Measurements from ENCODE around the gene UBR1.
"Not testable (repeated sequence)": the region's sequence is repeated elsewhere in the genome, so short reads cannot be mapped to it uniquely, and the experiment has no call there.

The UBR1 gene

GRCh38 chr15:43052860-43053259 lies 53.0 kb downstream of the UBR1 start:
- DNase-seq (ENCODE audit: low spot score) = no peak

DNA sequence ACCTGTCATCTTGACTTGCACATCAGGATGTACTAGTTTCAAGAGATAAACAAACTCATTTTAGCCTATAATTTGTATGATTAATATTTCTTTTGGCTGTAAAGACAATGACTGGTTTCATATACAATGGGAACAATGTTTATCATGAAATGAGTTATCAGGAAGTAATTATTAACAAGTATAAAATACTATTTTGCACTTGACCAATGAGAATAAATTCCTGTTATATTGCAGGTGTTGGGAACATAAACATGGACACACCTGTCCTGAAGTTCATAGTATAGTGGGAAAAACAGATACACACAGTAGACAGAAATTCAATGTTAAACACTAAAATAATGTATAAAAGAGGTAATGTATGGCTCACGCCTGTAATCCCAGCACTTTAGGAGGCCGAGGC lies 56.9 kb downstream of the UBR1 start:
- no peak for DNase-seq (ENCODE audit: low spot score)

DNA sequence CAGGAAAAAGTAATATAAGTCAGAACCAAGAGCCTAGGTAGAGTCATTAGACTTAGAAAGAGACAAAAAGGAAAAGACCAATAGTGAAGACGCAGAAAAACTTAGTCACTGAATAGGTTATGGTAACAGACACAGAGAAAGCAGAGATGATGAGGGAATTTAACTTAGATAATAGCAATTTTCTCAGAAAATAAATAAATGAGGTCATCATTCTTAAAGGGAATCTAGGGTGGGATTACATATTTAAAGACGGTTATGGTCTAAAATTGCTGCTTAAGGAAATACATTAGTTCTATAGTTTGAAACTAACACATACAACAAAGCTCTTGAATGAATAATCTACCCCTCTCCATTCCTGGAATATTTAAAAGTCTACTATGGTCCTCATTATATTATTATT lies 59.4 kb downstream of the UBR1 start:
- no peak for DNase-seq (ENCODE audit: low spot score)

DNA sequence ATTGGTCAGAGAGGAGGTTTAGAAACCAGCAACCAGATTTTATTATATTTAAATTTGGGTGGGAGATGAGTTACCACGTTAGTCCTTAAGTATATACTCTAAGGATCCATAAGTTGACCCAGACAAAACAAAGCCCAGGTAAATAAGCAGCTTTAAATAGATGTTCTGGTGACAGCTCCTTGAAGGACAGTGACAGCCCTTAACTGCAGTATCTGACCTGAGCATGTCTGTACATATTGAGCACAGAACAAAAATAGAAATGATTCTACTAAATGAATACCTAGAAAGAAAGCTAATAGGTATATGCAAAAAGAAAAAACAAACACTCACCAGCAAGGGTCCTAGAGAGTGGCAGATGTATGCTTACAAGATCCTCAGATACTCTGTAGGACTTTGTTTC lies 63.0 kb downstream of the UBR1 start:
- DNase-seq (ENCODE audit: low spot score) = no peak

GRCh38 chr15:43041085-43041484 lies 64.8 kb downstream of the UBR1 start:
- not testable (repeated sequence) for DNase-seq (ENCODE audit: low spot score)

DNA sequence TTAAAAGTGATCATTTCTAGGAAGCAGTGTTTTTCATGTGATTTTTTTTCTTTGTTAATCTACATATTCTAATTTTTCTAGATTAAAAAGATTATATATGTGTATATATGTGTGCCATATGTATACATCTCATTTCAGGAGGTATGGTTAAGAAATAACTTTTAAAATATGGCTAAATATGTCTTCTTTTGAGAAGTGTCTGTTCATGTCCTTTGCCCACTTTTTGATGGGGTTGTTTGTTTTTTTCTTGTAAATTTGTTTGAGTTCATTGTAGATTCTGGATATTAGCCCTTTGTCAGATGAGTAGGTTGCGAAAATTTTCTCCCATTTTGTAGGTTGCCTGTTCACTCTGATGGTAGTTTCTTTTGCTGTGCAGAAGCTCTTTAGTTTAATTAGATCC lies 70.6 kb downstream of the UBR1 start:
- not testable (repeated sequence) for DNase-seq (ENCODE audit: low spot score)

DNA sequence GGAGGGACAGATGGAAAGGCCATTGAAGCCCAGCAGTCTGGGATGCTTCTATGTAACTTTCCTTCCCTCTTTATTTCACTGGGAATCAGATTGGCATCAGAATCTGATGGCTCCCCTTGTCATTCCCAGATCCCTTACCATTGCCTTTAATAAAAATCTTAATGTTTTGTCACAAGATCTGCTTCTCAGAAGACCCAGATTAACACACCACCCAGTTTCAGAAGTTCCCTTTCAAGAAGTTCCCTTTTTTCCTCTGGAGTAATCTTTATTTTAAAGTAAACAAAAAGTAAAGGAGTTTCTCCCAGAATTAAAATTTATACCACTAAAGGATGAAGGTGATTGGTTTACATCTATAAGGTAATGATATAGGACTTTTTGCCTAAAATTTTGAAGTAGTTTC lies 76.4 kb downstream of the UBR1 start:
- DNase-seq (ENCODE audit: low spot score) = no peak

DNA sequence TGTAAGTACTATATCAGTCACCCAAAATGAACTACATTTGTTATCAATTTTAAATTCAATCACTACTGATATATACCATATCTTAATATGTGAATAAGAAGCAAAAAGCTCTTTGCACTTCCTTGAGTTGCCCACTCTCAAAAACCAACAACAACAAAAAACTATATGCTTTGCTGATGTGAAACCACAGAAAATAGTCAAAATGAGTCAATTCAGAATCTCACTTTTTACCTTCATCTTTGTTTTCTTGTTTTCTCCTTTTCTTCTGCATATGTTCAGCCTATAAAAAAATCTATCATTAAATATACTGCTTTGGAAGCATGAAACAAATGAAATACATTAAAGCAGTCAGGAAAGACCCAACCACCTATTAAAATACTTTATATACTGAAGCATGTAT lies 80.7 kb downstream of the UBR1 start:
- DNase-seq (ENCODE audit: low spot score) = no peak

GRCh38 chr15:43014671-43015070 lies 91.2 kb downstream of the UBR1 start:
- not testable (repeated sequence) for DNase-seq (ENCODE audit: low spot score)

GRCh38 chr15:43009206-43009605 lies 96.6 kb downstream of the UBR1 start:
- DNase-seq (ENCODE audit: low spot score) = no peak

DNA sequence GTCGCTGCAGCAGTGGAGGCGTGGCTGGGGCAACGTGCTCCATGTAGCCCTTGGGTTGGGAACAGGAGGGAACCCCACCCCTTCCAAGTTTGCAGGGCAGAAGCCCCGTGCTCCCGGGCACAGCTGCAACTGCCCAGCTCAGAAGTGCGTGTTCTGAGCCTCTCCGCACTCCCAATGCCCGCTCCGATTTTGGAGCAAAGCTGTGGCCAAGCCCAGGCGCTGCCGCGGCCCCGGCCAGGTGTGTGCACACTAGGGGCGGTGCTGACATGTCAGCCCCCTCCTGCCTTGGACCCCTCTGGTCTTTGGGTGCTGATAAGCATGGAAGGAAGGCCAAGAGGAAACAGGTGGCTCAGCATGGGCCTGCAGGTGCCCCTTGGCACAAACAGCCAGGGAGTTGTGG lies 97.7 kb downstream of the UBR1 start:
- DNase-seq (ENCODE audit: low spot score) = no peak

- no peak for DNase-seq (ENCODE audit: low spot score)
Observed at GRCh38 chr15:43007551-43007950, 98.3 kb downstream of the UBR1 start.

- no peak for DNase-seq (ENCODE audit: low spot score)
Observed at GRCh38 chr15:43006991-43007390, 98.8 kb downstream of the UBR1 start.

- DNase-seq (ENCODE audit: low spot score) = not testable (repeated sequence)
Observed at GRCh38 chr15:43004886-43005595, 100.8 kb downstream of the UBR1 start.

GRCh38 chr15:42999201-42999779 lies 106.5 kb downstream of the UBR1 start:
- DNase-seq (ENCODE audit: low spot score) = no peak

GRCh38 chr15:42996871-42997270 lies 109.0 kb downstream of the UBR1 start:
- DNase-seq (ENCODE audit: low spot score) = no peak

GRCh38 chr15:42994546-42994945 lies 111.3 kb downstream of the UBR1 start:
- DNase-seq (ENCODE audit: low spot score) = no peak

DNA sequence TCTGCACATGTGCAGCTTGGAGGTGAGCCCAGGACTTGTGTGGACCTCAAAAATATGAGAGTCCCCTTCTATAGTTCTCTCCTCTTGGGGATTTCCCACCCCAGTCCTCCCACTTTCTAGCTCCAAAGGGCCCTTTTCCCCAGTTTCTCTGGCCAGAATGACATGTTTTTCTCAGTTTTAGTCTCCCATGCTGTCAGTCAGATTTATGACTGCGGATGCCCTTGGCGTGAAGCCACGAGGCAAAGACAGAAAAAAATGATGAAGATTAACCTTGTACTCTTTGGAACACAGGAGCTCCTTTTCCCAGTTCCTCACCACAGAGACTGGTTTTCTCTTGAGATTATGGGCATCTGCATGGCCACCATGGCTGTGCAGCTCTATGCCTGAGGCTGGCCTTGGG lies 113.2 kb downstream of the UBR1 start:
- no peak for DNase-seq (ENCODE audit: low spot score)

DNA sequence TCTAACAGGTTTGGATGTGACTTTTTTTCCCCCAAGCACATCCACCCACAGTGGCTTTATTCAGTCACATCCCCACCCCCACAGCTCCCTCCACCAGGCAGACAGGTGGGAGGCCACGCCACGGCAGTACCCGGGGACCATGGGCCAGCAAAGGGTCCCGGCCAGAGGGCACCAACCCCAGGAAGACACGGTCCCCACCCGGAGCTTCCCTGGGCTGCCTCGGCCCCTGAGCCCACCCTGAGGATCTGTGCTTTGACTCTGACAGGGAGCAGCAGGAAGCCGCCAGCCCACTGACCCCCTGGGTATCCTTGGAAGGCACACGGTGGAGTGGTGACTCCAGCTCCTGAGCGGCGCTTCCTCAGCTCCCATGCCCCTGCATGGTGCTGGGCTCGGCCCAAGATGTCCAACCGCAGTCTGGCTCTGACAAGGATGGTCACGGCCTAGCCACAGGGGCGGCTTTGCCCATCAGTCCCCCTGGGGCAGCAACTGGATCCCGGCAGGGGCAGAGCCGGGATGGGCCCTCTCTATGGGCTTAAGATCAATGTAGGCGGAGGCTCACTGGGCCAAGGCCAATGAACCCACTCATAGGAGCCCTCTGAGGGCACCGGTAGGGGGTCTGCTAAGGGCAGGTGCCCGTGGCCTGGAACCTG lies 119.0 kb downstream of the UBR1 start:
- DNase-seq (ENCODE audit: low spot score) = peak; percentile 20

GRCh38 chr15:42984493-42985034 lies 121.3 kb downstream of the UBR1 start:
- no peak for DNase-seq (ENCODE audit: low spot score)

DNA sequence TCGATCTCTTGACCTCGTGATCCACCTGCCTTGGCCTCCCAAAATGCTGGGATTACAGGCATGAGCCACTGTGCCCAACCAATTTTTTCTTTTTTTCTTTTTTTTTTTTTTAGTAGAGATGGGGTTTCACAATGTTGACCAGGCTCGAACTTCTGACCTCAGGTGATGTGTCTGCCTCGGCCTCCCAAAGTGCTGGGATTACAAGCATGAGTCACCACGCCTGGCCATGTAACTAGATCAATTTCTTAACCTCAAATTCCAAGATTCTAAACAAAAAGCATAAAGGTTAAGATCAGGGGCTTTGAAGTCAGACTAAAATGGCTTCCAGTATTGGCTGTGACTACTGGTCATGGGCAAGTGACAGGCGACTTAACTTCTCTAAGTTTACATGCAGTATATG lies 126.7 kb downstream of the UBR1 start:
- DNase-seq (ENCODE audit: low spot score) = not testable (repeated sequence)

GRCh38 chr15:42974202-42974862 lies 131.5 kb downstream of the UBR1 start:
- DNase-seq (ENCODE audit: low spot score) = no peak

GRCh38 chr15:42973114-42973513 lies 132.7 kb downstream of the UBR1 start:
- no peak for DNase-seq (ENCODE audit: low spot score)

Measured in D341Med (cell line).